Fibroblast of lung (primary cell): ENCODE data around the gene GAPDHS. TPM values are rescaled to one million over a fixed set of nuclear protein-coding genes. Genes with fewer than 3 reads are reported as not detected.

Experiments used
- DNase-seq, 2 donors: peaks; one replicate each; pipeline versions ENCODE4 v3.0.0 to v3.0.0-alpha.2; 2010; ENCODE audit warnings: low read depth in 2 of 2
- H2AFZ ChIP-seq: 2 replicates; pipeline ENCODE4 v1.5.1; 2012; ENCODE audit warnings: low read length, control low read depth, inconsistent platforms
- H3K27ac ChIP-seq: 2 replicates; pipeline ENCODE4 v1.5.1; 2011; ENCODE audit warnings: low read length, control low read depth; ENCODE audit not compliant: insufficient read depth
- H3K27me3 ChIP-seq: 2 replicates; pipeline ENCODE4 v1.5.1; 2011; ENCODE audit warnings: mild to moderate bottlenecking, low read length; ENCODE audit not compliant: control insufficient read depth, insufficient read depth
- H3K36me3 ChIP-seq: 2 replicates; pipeline ENCODE4 v1.5.1; 2011; ENCODE audit warnings: low read length; ENCODE audit not compliant: control insufficient read depth, insufficient read depth
- H3K4me1 ChIP-seq: 2 replicates; pipeline ENCODE4 v1.5.1; 2011; ENCODE audit warnings: low read length; ENCODE audit not compliant: control insufficient read depth, insufficient read depth; ENCODE audit errors: extremely low read depth
- H3K4me2 ChIP-seq: 2 replicates; pipeline ENCODE4 v1.5.1; 2011; ENCODE audit warnings: low read length, control low read depth; ENCODE audit not compliant: insufficient read depth; ENCODE audit errors: extremely low read depth
- H3K4me3 ChIP-seq, 4 experiments: fragments of 200-600 bp in 1 of 4; sonication (generic) in 1 of 4; replicated peaks in 1 of 4; 2 replicates each; pipeline ENCODE4 v1.5.1; 2011 to 2016; ENCODE audit warnings: low read length in 4 of 4, low read depth in 3 of 4, mild to moderate bottlenecking in 3 of 4, control low read depth in 2 of 4, inconsistent platforms in 1 of 4, mixed read lengths in 1 of 4; ENCODE audit not compliant: insufficient read depth in 1 of 4; ENCODE audit errors: control extremely low read depth in 1 of 4
- H3K79me2 ChIP-seq: 2 replicates; pipeline ENCODE4 v1.5.1; 2012; ENCODE audit warnings: mild to moderate bottlenecking, low read length, inconsistent platforms; ENCODE audit not compliant: control insufficient read depth, insufficient read depth
- H3K9ac ChIP-seq: 2 replicates; pipeline ENCODE4 v1.5.1; 2011; ENCODE audit warnings: mild to moderate bottlenecking, low read length, control low read depth; ENCODE audit not compliant: insufficient read depth
- H3K9me3 ChIP-seq: 2 replicates; pipeline ENCODE4 v1.5.1; 2012; ENCODE audit warnings: low read depth, low read length; ENCODE audit not compliant: control insufficient read depth, insufficient read depth
- H4K20me1 ChIP-seq: 2 replicates; pipeline ENCODE4 v1.5.1; 2011; ENCODE audit warnings: low read length; ENCODE audit not compliant: control insufficient read depth, insufficient read depth; ENCODE audit errors: extremely low read depth
- CTCF ChIP-seq, 2 donors: IDR thresholded peaks in 1 of 2; conservative IDR thresholded peaks in 1 of 2; 1 replicate in 1 of 2; 2 replicates in 1 of 2; pipeline ENCODE4 v1.5.1; 2011 to 2012; ENCODE audit warnings: low read length in 2 of 2, control low read depth in 1 of 2, inconsistent platforms in 1 of 2, low read depth in 1 of 2, mild to moderate bottlenecking in 1 of 2
- EZH2 ChIP-seq: IDR thresholded peaks from 2 replicates; pipeline ENCODE4 v1.5.1; 2012; ENCODE audit warnings: low read length, control low read depth, mild to moderate bottlenecking; ENCODE audit errors: missing control alignments
- polyA plus RNA-seq, 2 donors: library from polyadenylated mRNA; depleted of rRNA in 1 of 2; stranded (reverse) in 1 of 2; unstranded in 1 of 2; fragments of >200 nt; gene quantifications; 2 replicates each; pipeline ENCODE4 v1.2.1, GENCODE V29; 2011 to 2012; ENCODE audit warnings: missing spikeins in 1 of 2
- total RNA-seq: library from RNA; depleted of rRNA; stranded (reverse); fragments of >200 nt; gene quantifications from 2 replicates; pipeline ENCODE4 v1.2.1, GENCODE V29; 2014

The GAPDHS gene
- total and polyA plus RNA-seq, 2 donors (not counting 1 experiment from before 2014, with no cell fraction given) = not detected

DNA sequence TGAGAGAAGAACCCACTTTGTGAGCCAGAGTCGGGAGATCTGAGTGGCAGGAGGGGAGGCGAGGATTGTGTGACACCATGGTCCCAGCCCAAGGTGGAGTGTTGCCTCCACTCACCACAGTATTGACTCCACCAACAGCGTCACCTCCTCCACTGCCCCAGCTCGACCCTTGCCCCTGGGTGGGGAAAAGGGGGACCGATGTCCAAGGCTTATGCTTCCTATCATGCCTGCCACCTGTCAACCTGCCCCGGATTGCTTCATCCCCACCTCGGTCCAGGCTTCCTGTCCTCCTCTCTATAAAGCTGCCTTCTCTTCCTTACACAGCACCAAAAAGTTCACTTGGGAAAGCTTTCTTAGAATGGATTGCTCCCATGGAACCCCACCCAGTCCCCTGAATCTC, 27.2 kb upstream of the GAPDHS start:
- peaks cover 32% of the 10 kb centered on the region for H3K27me3 ChIP-seq

DNA sequence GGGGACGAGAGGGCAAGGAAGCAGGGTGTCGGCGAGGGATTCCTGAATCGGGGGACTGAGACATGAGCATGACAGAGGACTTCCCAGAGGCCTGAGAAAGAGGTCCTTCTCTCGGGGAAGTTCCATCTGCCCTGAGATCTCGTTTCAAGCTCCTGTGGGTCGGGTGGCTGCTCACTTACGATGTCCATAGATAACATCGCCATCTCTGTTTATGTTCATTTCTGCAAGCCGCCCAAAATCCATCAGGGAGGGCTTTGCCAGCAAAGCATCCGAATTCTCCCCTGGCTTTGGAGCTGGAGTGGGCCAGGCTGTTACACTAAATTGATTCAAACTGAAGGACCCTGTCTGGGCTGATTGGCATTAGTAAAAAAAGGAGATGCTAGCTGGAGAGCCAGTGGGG, 25.7 kb upstream of the GAPDHS start:
- H3K27ac ChIP-seq = no peak overlapping the region
- H3K4me1 ChIP-seq = peaks cover 4% of the 10 kb centered on the region
- no peaks in the 10 kb centered on the region for H3K9me3 ChIP-seq
- no peaks in the 10 kb centered on the region for H3K79me2 ChIP-seq
- no peak overlapping the region for H3K4me2 ChIP-seq
- H4K20me1 ChIP-seq = no peaks in the 10 kb centered on the region
- no peak overlapping the region for H2AFZ ChIP-seq
- peaks cover 32% of the 10 kb centered on the region for H3K27me3 ChIP-seq
- no peak for DNase-seq
- TF ChIP-seq EZH2 = no peak
- no peak for TF ChIP-seq CTCF (conservative IDR thresholded peaks at IDR 0.05 in 1 of 2, IDR thresholded peaks at IDR 0.05 in 1 of 2; ENCODE audit: low read depth in 1 of 2, low read length in 2 of 2)
- no peak overlapping the region for H3K4me3 ChIP-seq
- H3K9ac ChIP-seq = no peak overlapping the region
- H3K36me3 ChIP-seq = no peaks in the 10 kb centered on the region

More for the DNA sequence above, 27.2 kb upstream of the GAPDHS start:
- H3K9ac ChIP-seq = no peak overlapping the region
- no peaks in the 10 kb centered on the region for H3K36me3 ChIP-seq
- no peak overlapping the region for H3K27ac ChIP-seq
- H4K20me1 ChIP-seq = no peaks in the 10 kb centered on the region
- no peak overlapping the region for H2AFZ ChIP-seq
- no peak for TF ChIP-seq CTCF (conservative IDR thresholded peaks at IDR 0.05 in 1 of 2, IDR thresholded peaks at IDR 0.05 in 1 of 2; ENCODE audit: low read depth in 1 of 2, low read length in 2 of 2)
- TF ChIP-seq EZH2 = no peak
- H3K79me2 ChIP-seq = no peaks in the 10 kb centered on the region
- H3K4me2 ChIP-seq = no peak overlapping the region
- H3K9me3 ChIP-seq = no peaks in the 10 kb centered on the region
- H3K4me1 ChIP-seq = peaks cover 4% of the 10 kb centered on the region
- DNase-seq = no peak
- H3K4me3 ChIP-seq = no peak overlapping the region

- H3K79me2 ChIP-seq = no peaks in the 10 kb centered on the region
- no peak overlapping the region for H3K27ac ChIP-seq
- no peaks in the 10 kb centered on the region for H3K36me3 ChIP-seq
- H3K27me3 ChIP-seq = peaks cover 34% of the 10 kb centered on the region
- H3K4me1 ChIP-seq = peaks cover 4% of the 10 kb centered on the region
- no peak overlapping the region for H3K4me3 ChIP-seq
- H3K4me2 ChIP-seq = no peak overlapping the region
- no peak overlapping the region for H2AFZ ChIP-seq
- TF ChIP-seq EZH2 (no peak), CTCF (conservative IDR thresholded peaks at IDR 0.05 in 1 of 2, IDR thresholded peaks at IDR 0.05 in 1 of 2; ENCODE audit: low read depth in 1 of 2, low read length in 2 of 2) (no peak)
- H4K20me1 ChIP-seq = no peaks in the 10 kb centered on the region
- no peaks in the 10 kb centered on the region for H3K9me3 ChIP-seq
- no peak for DNase-seq
- H3K9ac ChIP-seq = no peak overlapping the region
Observed at GRCh38 chr19:35508129-35508528, 25.1 kb upstream of the GAPDHS start.
